Breast epithelium (tissue), 4 donors: ENCODE results near the gene PAAF1. TPM values are rescaled to one million over a fixed set of nuclear protein-coding genes. Genes with fewer than 3 reads are reported as not detected.
A peak's percentile ranks its signal among the peaks of the same experiment; 100 is the strongest.

Experiments used
- DNase-seq, 2 donors: peaks; one replicate each; pipeline ENCODE4 v3.0.0-alpha.2; 2019; ENCODE audit warnings: low spot score in 2 of 2
- H3K27ac ChIP-seq, 2 donors: fragments of 200-600 bp; sonication (generic) in 1 of 2; one replicate each; pipeline ENCODE4 v1.5.1; 2016 to 2019; ENCODE audit warnings: mild to moderate bottlenecking in 1 of 2
- H3K27me3 ChIP-seq, 2 donors: fragments of 200-600 bp; sonication (generic) in 1 of 2; one replicate each; pipeline versions ENCODE4 v1.5.1 to v1.6.0; 2017 to 2019; ENCODE audit warnings: control low read depth in 1 of 2, mild to moderate bottlenecking in 1 of 2
- H3K36me3 ChIP-seq: fragments of 200-600 bp; one replicate; pipeline ENCODE4 v1.5.1; 2019
- H3K4me1 ChIP-seq, 2 donors: fragments of 200-600 bp; sonication (generic); one replicate each; pipeline ENCODE4 v1.5.1; 2016 to 2019; ENCODE audit warnings: control low read depth in 1 of 2
- H3K4me3 ChIP-seq, 3 donors: fragments of 200-600 bp; sonication (generic); 1 replicate in 2 of 3; 2 replicates in 1 of 3; pipeline ENCODE4 v1.5.1; 2016 to 2019; ENCODE audit warnings: mild to moderate bottlenecking in 3 of 3, moderate library complexity in 2 of 3
- H3K9me3 ChIP-seq, 2 donors: fragments of 200-600 bp; sonication (generic) in 1 of 2; one replicate each; pipeline ENCODE4 v1.5.1; 2016 to 2019; ENCODE audit warnings: control low read depth in 1 of 2
- POLR2A ChIP-seq: fragments of 450-650 bp; IDR thresholded peaks from one replicate; pipeline ENCODE4 v1.6.1; 2016; ENCODE audit warnings: antibody characterized with exemption, mild to moderate bottlenecking, moderate library complexity
- POLR2AphosphoS5 ChIP-seq, 3 donors: sonication (generic); formaldehyde crosslinking; IDR thresholded peaks; one replicate each; pipeline ENCODE4 v1.6.1; 2017; ENCODE audit warnings: antibody characterized with exemption in 3 of 3
- intact Hi-C: fragments of 100-400 bp; cut with DNase I; formaldehyde crosslinking; loops from one replicate; pipeline ENCODE4 v1.15.1; 2023; ENCODE audit warnings: low total_unique reads
- total RNA-seq, 3 donors: library from RNA; depleted of rRNA; stranded (reverse); fragments of >200 nt; gene quantifications; one replicate each; pipeline ENCODE4 v1.1.0, GENCODE V29; 2016
- TF ChIP-seq, protein P1 (sequence below), 3 donors: fragments of 450-650 bp; IDR thresholded peaks; one replicate each; pipeline ENCODE4 v1.5.1; 2016 to 2017; ENCODE audit warnings: antibody characterized with exemption in 3 of 3, mild to moderate bottlenecking in 3 of 3, moderate library complexity in 3 of 3

PAAF1 gene
- total RNA-seq, 3 donors from 2014 or later = 8.5 to 19.0 (median 9.5) TPM

DNA sequence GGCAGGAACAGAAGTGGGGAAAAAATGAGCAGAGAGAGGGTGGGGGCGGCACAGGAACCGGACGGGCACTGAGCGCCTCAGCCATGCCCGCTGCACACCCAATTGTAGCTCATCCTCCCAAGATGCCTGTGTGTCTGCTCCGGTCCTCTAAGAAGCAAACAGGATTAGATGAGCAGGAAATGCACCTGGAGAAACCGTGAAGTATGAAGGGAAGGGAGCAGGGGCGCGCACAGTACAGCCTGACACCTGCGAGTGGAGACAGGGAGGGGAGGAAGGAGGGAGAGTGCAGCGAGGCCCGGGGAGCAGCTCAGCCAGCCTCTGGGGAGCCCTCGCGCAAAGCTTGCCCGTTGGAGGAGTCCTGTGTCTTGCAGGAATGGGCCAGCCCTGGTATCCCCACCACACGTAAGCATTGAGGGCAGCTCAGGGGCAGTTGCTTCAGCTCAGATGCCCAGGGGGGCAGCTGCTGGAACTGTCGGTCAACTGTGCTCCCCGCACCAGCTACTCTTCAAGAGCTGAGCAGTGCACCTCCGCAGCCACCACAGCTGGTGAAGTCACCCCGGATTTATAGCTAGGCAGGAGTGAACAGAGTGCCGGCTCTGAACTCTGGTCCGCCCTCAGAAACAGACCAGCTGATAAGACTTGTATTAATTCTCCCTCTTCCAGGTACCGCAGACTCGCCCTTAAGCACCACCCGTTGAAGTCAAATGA lies 81.0 kb downstream of the PAAF1 start:
- TF ChIP-seq POLR2A (no peak), POLR2AphosphoS5 (IDR thresholded peaks at IDR 0.05) (no peak)
- TF ChIP-seq, protein P1, sequence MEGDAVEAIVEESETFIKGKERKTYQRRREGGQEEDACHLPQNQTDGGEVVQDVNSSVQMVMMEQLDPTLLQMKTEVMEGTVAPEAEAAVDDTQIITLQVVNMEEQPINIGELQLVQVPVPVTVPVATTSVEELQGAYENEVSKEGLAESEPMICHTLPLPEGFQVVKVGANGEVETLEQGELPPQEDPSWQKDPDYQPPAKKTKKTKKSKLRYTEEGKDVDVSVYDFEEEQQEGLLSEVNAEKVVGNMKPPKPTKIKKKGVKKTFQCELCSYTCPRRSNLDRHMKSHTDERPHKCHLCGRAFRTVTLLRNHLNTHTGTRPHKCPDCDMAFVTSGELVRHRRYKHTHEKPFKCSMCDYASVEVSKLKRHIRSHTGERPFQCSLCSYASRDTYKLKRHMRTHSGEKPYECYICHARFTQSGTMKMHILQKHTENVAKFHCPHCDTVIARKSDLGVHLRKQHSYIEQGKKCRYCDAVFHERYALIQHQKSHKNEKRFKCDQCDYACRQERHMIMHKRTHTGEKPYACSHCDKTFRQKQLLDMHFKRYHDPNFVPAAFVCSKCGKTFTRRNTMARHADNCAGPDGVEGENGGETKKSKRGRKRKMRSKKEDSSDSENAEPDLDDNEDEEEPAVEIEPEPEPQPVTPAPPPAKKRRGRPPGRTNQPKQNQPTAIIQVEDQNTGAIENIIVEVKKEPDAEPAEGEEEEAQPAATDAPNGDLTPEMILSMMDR (IDR thresholded peaks at IDR 0.05) = no peak
- no peaks in the 10 kb centered on the region for H3K27me3 ChIP-seq
- H3K4me1 ChIP-seq = no peaks in the 10 kb centered on the region
- intact Hi-C loops = no loop called here
- no peaks in the 10 kb centered on the region for H3K36me3 ChIP-seq
- no peak overlapping the region for H3K4me3 ChIP-seq
- no peaks in the 10 kb centered on the region for H3K9me3 ChIP-seq
- no peak overlapping the region for H3K27ac ChIP-seq
- DNase-seq = no peak

DNA sequence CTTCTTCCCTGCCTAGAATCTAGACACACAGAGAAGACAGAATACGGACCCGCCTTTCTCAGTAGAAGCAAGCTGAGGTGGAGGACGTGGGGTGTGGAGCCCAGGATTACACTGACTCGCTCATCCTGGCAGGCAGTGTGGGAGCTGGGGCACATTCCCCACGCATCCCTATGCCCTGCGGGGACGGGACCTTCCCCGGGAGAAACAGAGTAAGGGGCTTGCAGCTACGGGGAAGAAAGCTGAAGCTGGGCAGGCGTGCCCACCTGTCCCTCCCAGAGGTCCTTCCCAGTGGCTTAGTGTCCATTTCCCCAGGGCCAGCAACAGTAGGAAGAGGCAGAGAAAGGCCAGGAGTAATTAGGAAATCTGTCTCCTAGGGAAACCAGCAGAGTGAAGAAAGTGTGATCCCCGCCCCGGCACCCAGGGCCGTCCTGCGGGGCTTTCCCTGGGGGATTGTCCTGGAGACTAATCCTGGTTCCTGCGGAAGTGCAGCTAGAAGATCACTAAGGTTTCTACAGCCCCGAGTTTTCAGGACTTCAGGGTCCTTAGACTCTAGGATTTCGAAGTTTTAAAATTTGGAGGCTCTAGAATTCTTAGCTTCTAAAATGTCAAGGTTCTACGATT lies 81.8 kb downstream of the PAAF1 start:
- H3K27me3 ChIP-seq = no peaks in the 10 kb centered on the region
- no peaks in the 10 kb centered on the region for H3K4me1 ChIP-seq
- no peaks in the 10 kb centered on the region for H3K9me3 ChIP-seq
- TF ChIP-seq POLR2AphosphoS5 (IDR thresholded peaks at IDR 0.05) (no peak), POLR2A (no peak)
- TF ChIP-seq, protein P1 (IDR thresholded peaks at IDR 0.05) = no peak
- DNase-seq = no peak
- no peaks in the 10 kb centered on the region for H3K36me3 ChIP-seq
- H3K27ac ChIP-seq = no peak overlapping the region
- no peak overlapping the region for H3K4me3 ChIP-seq
- intact Hi-C loops = no loop called here

DNA sequence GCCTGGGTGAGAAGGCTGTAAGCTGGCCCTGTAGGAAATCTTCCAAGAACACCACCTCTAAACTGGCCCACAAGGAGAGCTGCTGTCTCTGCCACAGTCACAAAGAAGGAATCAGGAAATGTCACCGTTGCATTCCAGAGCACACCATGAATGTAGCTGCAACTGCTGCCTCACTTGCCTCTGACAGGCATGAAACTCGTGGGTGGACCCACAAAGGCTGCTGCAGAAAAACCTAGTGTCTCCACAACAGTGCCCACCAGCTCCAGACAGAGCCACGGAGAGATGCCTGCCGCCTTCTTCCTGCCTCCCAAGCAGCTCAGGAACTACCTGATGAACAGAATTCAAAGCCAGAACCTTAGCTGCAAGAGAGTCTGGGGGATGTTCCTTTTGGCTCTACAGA lies 84.5 kb downstream of the PAAF1 start:
- no peaks in the 10 kb centered on the region for H3K27me3 ChIP-seq
- H3K4me3 ChIP-seq = no peak overlapping the region
- DNase-seq = peak in 1 of 2 donors; percentile 28
- intact Hi-C loops = no loop called here
- no peaks in the 10 kb centered on the region for H3K9me3 ChIP-seq
- no peaks in the 10 kb centered on the region for H3K4me1 ChIP-seq
- no peaks in the 10 kb centered on the region for H3K36me3 ChIP-seq
- no peak overlapping the region for H3K27ac ChIP-seq
- TF ChIP-seq POLR2A = no peak
- TF ChIP-seq, protein P1 (IDR thresholded peaks at IDR 0.05) = no peak
- TF ChIP-seq POLR2AphosphoS5 (IDR thresholded peaks at IDR 0.05) = no peak

DNA sequence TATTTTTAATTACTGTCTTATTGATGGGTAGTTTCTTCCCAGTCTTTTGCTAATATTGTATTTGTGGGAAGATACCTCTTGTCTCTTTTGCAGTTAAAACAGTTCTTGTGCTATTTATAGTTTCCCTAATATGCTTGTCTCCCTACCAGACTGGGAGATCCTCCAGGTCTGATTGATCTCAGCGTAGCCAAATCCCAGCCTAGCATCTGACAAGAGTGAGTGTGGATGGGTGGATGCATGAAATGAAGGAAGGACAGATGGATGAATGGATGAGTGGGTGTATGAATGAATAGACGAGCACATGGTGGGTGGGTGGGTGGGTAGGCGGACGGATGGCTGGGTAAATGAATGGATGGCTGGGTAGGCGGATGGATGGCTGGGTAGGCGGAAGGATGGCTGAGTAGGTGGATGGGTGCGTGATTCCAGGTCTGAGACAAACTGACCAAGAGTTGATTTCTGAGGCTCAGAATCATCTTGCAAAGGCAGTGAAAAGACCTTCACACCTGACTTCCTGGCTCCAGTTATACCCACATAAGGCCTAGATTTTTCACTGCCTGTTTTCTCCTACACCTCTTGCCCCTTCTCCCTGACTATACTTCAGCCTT lies 85.4 kb downstream of the PAAF1 start:
- H3K4me3 ChIP-seq = no peak overlapping the region
- H3K9me3 ChIP-seq = no peaks in the 10 kb centered on the region
- H3K27me3 ChIP-seq = no peaks in the 10 kb centered on the region
- H3K27ac ChIP-seq = no peak overlapping the region
- intact Hi-C loops = no loop called here
- TF ChIP-seq, protein P1 (IDR thresholded peaks at IDR 0.05) = no peak
- TF ChIP-seq POLR2A = no peak
- no peak for TF ChIP-seq POLR2AphosphoS5 (IDR thresholded peaks at IDR 0.05)
- H3K4me1 ChIP-seq = no peaks in the 10 kb centered on the region
- H3K36me3 ChIP-seq = no peaks in the 10 kb centered on the region
- no peak for DNase-seq

DNA sequence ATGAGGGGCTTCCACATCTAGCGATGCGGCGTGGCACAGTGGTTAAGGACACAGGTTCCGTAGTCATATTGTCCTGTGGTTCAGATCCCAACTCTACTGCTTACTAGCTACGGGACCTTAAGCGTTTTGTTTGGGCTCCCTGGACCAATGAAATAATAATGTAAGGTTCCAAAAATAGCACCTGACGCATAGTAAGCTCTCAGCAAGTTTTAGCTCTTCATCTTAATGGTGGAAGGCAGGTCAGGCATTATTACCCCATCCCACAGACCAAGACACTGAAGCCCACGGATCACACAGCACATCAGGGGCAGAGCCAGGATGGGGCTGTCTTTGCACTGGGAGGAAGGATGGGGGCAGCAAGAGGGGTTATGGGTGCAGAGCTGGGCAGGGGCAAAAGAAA lies 87.1 kb downstream of the PAAF1 start:
- Histone ChIP-seq H3K36me3 (no peaks in the 10 kb centered on the region), H3K4me3 (no peak overlapping the region), H3K4me1 (no peaks in the 10 kb centered on the region), H3K27me3 (no peaks in the 10 kb centered on the region), H3K9me3 (no peaks in the 10 kb centered on the region), H3K27ac (no peak overlapping the region)
- peak in 1 of 2 donors; percentile 14 for DNase-seq
- intact Hi-C loops = no loop called here
- TF ChIP-seq POLR2A (no peak), POLR2AphosphoS5 (IDR thresholded peaks at IDR 0.05) (no peak)
- TF ChIP-seq, protein P1 (IDR thresholded peaks at IDR 0.05) = no peak
